Fibroblast of lung (primary cell): ENCODE measurements around the gene HTR1A. TPM values are rescaled to one million over a fixed set of nuclear protein-coding genes. Genes with fewer than 3 reads are reported as not detected.

ENCODE experiments used
- DNase-seq, 2 donors: peaks; one replicate each; pipeline versions ENCODE4 v3.0.0 to v3.0.0-alpha.2; 2010; ENCODE audit warnings: low read depth in 2 of 2
- H2AFZ ChIP-seq: 2 replicates; pipeline ENCODE4 v1.5.1; 2012; ENCODE audit warnings: low read length, control low read depth, inconsistent platforms
- H3K27ac ChIP-seq: 2 replicates; pipeline ENCODE4 v1.5.1; 2011; ENCODE audit warnings: low read length, control low read depth; ENCODE audit not compliant: insufficient read depth
- H3K27me3 ChIP-seq: 2 replicates; pipeline ENCODE4 v1.5.1; 2011; ENCODE audit warnings: mild to moderate bottlenecking, low read length; ENCODE audit not compliant: control insufficient read depth, insufficient read depth
- H3K36me3 ChIP-seq: 2 replicates; pipeline ENCODE4 v1.5.1; 2011; ENCODE audit warnings: low read length; ENCODE audit not compliant: control insufficient read depth, insufficient read depth
- H3K4me1 ChIP-seq: 2 replicates; pipeline ENCODE4 v1.5.1; 2011; ENCODE audit warnings: low read length; ENCODE audit not compliant: control insufficient read depth, insufficient read depth; ENCODE audit errors: extremely low read depth
- H3K4me2 ChIP-seq: 2 replicates; pipeline ENCODE4 v1.5.1; 2011; ENCODE audit warnings: low read length, control low read depth; ENCODE audit not compliant: insufficient read depth; ENCODE audit errors: extremely low read depth
- H3K4me3 ChIP-seq, 4 experiments: fragments of 200-600 bp in 1 of 4; sonication (generic) in 1 of 4; replicated peaks in 1 of 4; 2 replicates each; pipeline ENCODE4 v1.5.1; 2011 to 2016; ENCODE audit warnings: low read length in 4 of 4, low read depth in 3 of 4, mild to moderate bottlenecking in 3 of 4, control low read depth in 2 of 4, inconsistent platforms in 1 of 4, mixed read lengths in 1 of 4; ENCODE audit not compliant: insufficient read depth in 1 of 4; ENCODE audit errors: control extremely low read depth in 1 of 4
- H3K79me2 ChIP-seq: 2 replicates; pipeline ENCODE4 v1.5.1; 2012; ENCODE audit warnings: mild to moderate bottlenecking, low read length, inconsistent platforms; ENCODE audit not compliant: control insufficient read depth, insufficient read depth
- H3K9ac ChIP-seq: 2 replicates; pipeline ENCODE4 v1.5.1; 2011; ENCODE audit warnings: mild to moderate bottlenecking, low read length, control low read depth; ENCODE audit not compliant: insufficient read depth
- H3K9me3 ChIP-seq: 2 replicates; pipeline ENCODE4 v1.5.1; 2012; ENCODE audit warnings: low read depth, low read length; ENCODE audit not compliant: control insufficient read depth, insufficient read depth
- H4K20me1 ChIP-seq: 2 replicates; pipeline ENCODE4 v1.5.1; 2011; ENCODE audit warnings: low read length; ENCODE audit not compliant: control insufficient read depth, insufficient read depth; ENCODE audit errors: extremely low read depth
- CTCF ChIP-seq, 2 donors: IDR thresholded peaks in 1 of 2; conservative IDR thresholded peaks in 1 of 2; 1 replicate in 1 of 2; 2 replicates in 1 of 2; pipeline ENCODE4 v1.5.1; 2011 to 2012; ENCODE audit warnings: low read length in 2 of 2, control low read depth in 1 of 2, inconsistent platforms in 1 of 2, low read depth in 1 of 2, mild to moderate bottlenecking in 1 of 2
- EZH2 ChIP-seq: IDR thresholded peaks from 2 replicates; pipeline ENCODE4 v1.5.1; 2012; ENCODE audit warnings: low read length, control low read depth, mild to moderate bottlenecking; ENCODE audit errors: missing control alignments
- polyA plus RNA-seq, 2 donors: library from polyadenylated mRNA; depleted of rRNA in 1 of 2; stranded (reverse) in 1 of 2; unstranded in 1 of 2; fragments of >200 nt; gene quantifications; 2 replicates each; pipeline ENCODE4 v1.2.1, GENCODE V29; 2011 to 2012; ENCODE audit warnings: missing spikeins in 1 of 2
- total RNA-seq: library from RNA; depleted of rRNA; stranded (reverse); fragments of >200 nt; gene quantifications from 2 replicates; pipeline ENCODE4 v1.2.1, GENCODE V29; 2014

HTR1A gene
- total and polyA plus RNA-seq, 2 donors (not counting 1 experiment from before 2014, with no cell fraction given) = not detected

- Histone ChIP-seq H3K79me2 (no peaks in the 10 kb centered on the region), H3K27me3 (no peaks in the 10 kb centered on the region), H4K20me1 (no peaks in the 10 kb centered on the region), H3K4me1 (no peaks in the 10 kb centered on the region), H3K36me3 (no peaks in the 10 kb centered on the region), H3K9ac (no peak overlapping the region), H3K9me3 (no peaks in the 10 kb centered on the region), H3K4me2 (no peak overlapping the region), H2AFZ (no peak overlapping the region), H3K4me3 (no peak overlapping the region), H3K27ac (no peak overlapping the region)
- TF ChIP-seq EZH2 = no peak
- no peak for TF ChIP-seq CTCF (conservative IDR thresholded peaks at IDR 0.05 in 1 of 2, IDR thresholded peaks at IDR 0.05 in 1 of 2; ENCODE audit: low read depth in 1 of 2, low read length in 2 of 2)
- no peak for DNase-seq
Observed at GRCh38 chr5:63919763-63920478, 42.3 kb downstream of the HTR1A start.

GRCh38 chr5:63916786-63917185, 45.5 kb downstream of the HTR1A start:
- DNase-seq = peak in 1 of 2 donors; percentile 7
- H4K20me1 ChIP-seq = no peaks in the 10 kb centered on the region
- H3K36me3 ChIP-seq = no peaks in the 10 kb centered on the region
- no peak overlapping the region for H3K27ac ChIP-seq
- no peaks in the 10 kb centered on the region for H3K4me1 ChIP-seq
- H2AFZ ChIP-seq = no peak overlapping the region
- H3K27me3 ChIP-seq = no peaks in the 10 kb centered on the region
- H3K4me3 ChIP-seq = no peak overlapping the region
- no peaks in the 10 kb centered on the region for H3K79me2 ChIP-seq
- no peak overlapping the region for H3K9ac ChIP-seq
- H3K9me3 ChIP-seq = no peaks in the 10 kb centered on the region
- no peak for TF ChIP-seq EZH2
- TF ChIP-seq CTCF (conservative IDR thresholded peaks at IDR 0.05 in 1 of 2, IDR thresholded peaks at IDR 0.05 in 1 of 2; ENCODE audit: low read depth in 1 of 2, low read length in 2 of 2) = no peak
- H3K4me2 ChIP-seq = no peak overlapping the region

- Histone ChIP-seq H4K20me1 (no peaks in the 10 kb centered on the region), H3K9me3 (no peaks in the 10 kb centered on the region), H3K4me3 (no peak overlapping the region), H2AFZ (no peak overlapping the region), H3K36me3 (no peaks in the 10 kb centered on the region), H3K27ac (no peak overlapping the region), H3K4me2 (no peak overlapping the region), H3K4me1 (no peaks in the 10 kb centered on the region), H3K9ac (no peak overlapping the region), H3K79me2 (no peaks in the 10 kb centered on the region), H3K27me3 (no peaks in the 10 kb centered on the region)
- no peak for DNase-seq
- TF ChIP-seq EZH2 = no peak
- TF ChIP-seq CTCF (conservative IDR thresholded peaks at IDR 0.05 in 1 of 2, IDR thresholded peaks at IDR 0.05 in 1 of 2; ENCODE audit: low read depth in 1 of 2, low read length in 2 of 2) = no peak
Observed at GRCh38 chr5:63911871-63912270, 50.4 kb downstream of the HTR1A start.

Other genes with a start within 250 kb of the HTR1A start
- gene RNF180, start 203.4 kb upstream of the HTR1A start, total RNA-seq = 2.6 and 2.8 TPM in 2 replicates
- gene RNF180, start 203.4 kb upstream of the HTR1A start, polyA plus RNA-seq = 0.62 and 2.3 TPM in 2 replicates